AG10803 (cell line): ENCODE data around the gene RUVBL1.
"Not testable (repeated sequence)": the region's sequence is repeated elsewhere in the genome, so short reads cannot be mapped to it uniquely, and the experiment has no call there.

Experiments
- DNase-seq: peaks from one replicate; pipeline ENCODE4 v3.0.0; 2010; ENCODE audit warnings: low read depth
- H3K4me3 ChIP-seq: 2 replicates; pipeline ENCODE4 v1.5.1; 2011; ENCODE audit warnings: mild to moderate bottlenecking, low read length, control low read depth
- TF ChIP-seq, protein P1 (sequence below): conservative IDR thresholded peaks from 2 replicates; pipeline ENCODE4 v1.5.1; 2011; ENCODE audit warnings: mild to moderate bottlenecking, low read length, control low read depth, inconsistent platforms

The RUVBL1 gene

DNA sequence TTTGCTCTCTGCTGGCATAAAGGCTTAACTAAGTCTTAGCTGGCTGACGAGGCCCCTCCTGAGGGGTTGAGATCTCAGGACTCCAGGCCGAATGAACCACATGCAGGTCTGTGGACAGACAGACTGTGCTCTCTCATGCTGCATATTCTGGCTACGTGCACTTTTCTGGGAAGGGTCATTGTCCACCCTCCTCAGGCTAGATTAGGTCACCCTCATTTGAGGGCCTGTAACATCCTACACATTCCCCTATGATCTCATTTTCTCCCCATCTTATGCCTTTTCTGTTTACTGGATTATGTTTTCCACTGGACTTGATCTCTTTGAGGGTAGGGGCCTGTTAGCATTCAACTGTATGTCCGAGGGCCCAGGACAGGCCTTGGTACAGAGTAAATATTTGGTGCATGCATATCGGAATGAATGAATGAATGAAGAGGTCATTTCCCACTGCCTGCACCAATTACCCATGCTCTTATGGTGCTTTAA is 43.4 kb upstream of the RUVBL1 start:
- no peak for DNase-seq
- TF ChIP-seq, protein P1, sequence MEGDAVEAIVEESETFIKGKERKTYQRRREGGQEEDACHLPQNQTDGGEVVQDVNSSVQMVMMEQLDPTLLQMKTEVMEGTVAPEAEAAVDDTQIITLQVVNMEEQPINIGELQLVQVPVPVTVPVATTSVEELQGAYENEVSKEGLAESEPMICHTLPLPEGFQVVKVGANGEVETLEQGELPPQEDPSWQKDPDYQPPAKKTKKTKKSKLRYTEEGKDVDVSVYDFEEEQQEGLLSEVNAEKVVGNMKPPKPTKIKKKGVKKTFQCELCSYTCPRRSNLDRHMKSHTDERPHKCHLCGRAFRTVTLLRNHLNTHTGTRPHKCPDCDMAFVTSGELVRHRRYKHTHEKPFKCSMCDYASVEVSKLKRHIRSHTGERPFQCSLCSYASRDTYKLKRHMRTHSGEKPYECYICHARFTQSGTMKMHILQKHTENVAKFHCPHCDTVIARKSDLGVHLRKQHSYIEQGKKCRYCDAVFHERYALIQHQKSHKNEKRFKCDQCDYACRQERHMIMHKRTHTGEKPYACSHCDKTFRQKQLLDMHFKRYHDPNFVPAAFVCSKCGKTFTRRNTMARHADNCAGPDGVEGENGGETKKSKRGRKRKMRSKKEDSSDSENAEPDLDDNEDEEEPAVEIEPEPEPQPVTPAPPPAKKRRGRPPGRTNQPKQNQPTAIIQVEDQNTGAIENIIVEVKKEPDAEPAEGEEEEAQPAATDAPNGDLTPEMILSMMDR, result no peak
- H3K4me3 ChIP-seq, result no peak overlapping the region

DNA sequence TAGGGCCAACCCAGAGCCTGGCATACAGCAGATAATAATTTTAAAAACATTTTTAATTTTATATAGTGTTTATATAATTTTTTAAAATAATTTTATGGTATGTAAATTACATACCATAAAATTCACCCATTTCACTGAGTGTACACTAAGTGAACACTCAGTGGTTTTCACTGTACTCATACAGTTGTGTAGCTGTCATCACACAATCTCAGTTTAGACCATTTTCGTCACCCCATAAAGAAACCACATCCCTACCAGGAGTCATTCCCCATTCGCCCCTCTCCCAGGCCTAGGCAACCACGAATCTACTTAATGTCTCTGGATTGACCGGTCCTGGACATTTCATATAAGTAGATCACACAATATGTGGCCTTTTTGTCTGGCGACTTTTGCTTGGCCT is 39.8 kb upstream of the RUVBL1 start:
- no peak overlapping the region for H3K4me3 ChIP-seq
- DNase-seq, result no peak
- TF ChIP-seq, protein P1, result no peak

DNA sequence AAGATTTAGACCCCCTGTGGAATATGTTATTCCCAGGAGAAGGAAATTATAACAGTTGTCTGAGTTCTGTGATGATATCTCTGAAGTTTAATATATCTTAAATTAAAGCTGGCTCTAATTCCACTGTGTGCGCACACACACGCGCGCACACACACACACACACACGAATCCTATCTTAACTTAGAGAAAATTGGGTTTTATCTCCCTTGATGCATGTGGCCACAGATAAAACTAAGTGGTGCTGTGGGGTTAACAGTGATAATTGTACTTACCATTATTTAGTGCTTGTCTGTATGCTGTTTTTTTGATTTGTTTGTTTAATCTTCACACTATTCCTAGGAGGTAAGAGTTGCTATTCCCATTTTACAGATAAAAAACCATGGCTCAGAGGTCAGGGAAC is 37.0 kb upstream of the RUVBL1 start:
- TF ChIP-seq, protein P1, result no peak
- no peak for DNase-seq
- H3K4me3 ChIP-seq, result no peak overlapping the region

DNA sequence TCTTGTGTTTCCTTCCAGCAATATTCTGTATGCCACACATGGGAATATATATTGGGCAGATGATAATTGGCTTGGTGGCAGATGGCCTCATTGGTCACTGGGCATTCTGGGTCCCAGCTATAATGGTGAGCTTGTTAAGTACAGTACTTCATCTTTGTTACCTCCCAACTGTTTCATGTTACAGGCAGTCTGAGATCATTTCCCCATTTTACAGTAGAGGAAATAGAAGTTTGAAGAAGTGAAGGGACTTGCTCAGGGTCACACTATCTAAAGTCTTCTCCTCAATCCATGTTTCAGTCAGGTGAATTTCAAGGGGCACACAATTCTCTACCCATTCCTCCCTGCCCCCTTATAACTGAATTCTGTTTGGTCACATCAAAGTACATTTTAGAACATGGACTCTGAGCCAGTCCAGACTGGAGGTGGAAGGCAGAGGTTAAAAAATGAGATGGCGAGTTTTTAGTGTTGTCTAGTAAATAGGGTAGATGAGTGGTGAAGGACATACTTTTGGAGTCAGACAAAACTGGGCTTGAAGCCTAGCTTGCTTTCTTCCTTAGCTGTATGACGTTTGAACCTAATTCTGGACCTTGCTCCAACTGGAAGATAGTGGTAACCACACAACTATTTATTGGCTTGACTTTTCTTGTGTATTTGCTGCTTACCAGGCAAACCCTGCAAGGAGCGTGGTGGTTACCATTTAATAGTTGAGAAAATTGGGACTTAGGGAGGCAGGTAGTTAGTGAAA is 32.2 kb upstream of the RUVBL1 start:
- TF ChIP-seq, protein P1, result no peak
- DNase-seq, result no peak

DNA sequence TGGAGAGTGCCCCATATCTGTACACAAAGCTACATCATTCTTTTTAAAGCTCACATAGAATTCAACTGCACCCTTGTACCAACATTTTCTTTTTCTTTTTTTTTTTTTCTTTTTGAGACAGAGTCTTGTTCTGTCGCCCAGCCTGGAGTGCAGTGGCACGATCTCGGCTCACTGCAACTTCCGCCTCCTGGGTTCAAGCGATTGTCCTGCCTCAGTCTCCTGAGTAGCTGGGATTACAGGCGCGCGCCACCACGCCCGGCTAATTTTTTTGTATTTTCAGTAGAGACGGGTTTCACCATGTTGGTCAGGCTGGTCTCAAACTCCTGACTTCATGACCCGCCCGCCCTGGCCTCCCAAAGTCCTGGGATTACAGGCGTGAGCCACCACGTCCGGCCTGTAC is 30.7 kb upstream of the RUVBL1 start:
- H3K4me3 ChIP-seq, result peak overlapping the region; percentile 76
- DNase-seq, result not testable (repeated sequence)

More for the DNA sequence above, 32.2 kb upstream of the RUVBL1 start:
- H3K4me3 ChIP-seq, result no peak overlapping the region

DNA sequence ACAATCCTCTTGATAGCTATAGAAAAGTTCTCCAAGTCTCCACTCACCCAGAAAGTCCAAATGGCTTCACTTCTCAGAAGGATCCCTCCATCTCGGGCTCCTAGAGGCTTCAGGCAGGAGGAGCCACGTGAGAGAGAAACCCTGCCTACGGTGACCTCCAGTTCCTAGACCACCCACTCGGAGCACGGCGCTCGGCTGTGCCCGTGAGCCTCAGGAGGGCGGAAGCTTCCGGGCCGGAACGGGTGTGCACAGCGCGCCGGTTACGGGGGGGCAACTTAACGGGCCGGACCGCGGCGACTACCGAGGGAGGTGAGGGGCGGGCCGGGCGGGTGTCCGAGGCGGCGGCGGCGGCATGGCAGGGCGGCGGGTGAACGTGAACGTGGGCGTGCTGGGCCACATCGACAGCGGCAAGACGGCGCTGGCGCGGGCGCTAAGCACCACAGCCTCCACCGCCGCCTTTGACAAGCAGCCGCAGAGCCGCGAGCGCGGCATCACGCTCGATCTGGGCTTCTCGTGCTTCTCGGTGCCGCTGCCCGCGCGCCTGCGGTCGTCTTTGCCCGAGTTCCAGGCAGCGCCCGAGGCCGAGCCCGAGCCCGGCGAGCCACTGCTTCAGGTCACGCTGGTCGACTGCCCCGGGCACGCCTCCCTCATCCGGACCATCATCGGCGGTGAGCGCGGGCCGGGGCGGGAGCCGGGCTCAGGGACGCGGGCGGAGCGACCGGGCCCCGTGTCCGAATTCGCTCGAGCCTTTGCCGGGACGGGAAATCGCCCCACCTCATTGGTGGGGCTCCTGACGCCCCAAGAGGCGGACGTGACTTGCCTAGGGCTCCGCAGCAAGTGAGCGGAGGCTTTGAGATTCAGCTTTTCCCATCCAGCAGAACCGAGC is 29.8 kb upstream of the RUVBL1 start, which contains the start of gene EEFSEC:
Gene EEFSEC, plus strand, starts transcription at position 326 of the 886 bp plus-strand sequence. Its CDS starts 27 bp downstream, at position 353.
- peak; percentile 76 for DNase-seq
- H3K4me3 ChIP-seq, result peak within 1 kb of the TSS; percentile 76
- TF ChIP-seq, protein P1, result no peak

DNA sequence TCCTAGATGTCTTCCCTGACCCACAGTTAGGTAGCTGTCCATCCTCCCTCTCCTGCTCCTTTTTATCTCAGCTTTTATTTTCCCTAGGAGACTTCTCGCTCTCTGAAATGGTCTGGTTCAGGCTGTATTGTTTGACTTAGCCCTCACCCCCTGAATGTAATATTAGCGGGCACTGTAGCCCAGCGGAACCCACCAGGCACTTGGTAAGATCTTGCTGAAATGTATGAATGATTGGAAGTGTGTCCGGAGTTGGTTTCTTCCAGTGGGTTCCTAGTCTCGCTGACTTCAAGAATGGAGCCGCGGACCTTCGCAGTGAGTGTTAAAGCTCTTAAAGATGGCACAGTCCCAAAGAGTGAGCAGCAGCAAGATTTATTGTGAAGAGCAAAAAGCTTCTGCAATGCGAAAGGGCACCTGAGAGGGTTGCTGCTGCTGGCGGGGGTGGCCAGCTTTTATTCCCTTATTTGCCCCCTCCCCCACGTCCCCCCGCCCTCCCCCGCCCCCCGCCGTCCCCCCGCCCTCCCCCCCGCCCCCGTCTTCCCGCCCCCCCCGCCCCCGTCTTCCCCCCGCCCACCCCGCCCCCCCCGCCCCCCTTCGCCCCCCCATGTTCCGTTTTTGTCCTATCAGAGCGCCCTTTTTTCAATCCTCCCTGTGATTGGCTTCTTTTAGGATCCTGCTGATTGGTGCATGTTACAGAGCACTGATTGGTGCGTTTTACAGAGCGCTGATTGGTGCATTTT is 29.0 kb upstream of the RUVBL1 start:
- DNase-seq, result no peak
- TF ChIP-seq, protein P1, result no peak
- H3K4me3 ChIP-seq, result peak overlapping the region; percentile 76
